Erythroblast (primary cell): Measurements from ENCODE around the gene FLT3.

Source experiments
- GATA1 ChIP-seq: IDR thresholded peaks from 2 replicates; pipeline ENCODE4 v1.6.1; 2011; ENCODE audit warnings: low read depth, mild to moderate bottlenecking, control low read depth, low read length, moderate library complexity
- POLR2A ChIP-seq: IDR thresholded peaks from 2 replicates; pipeline ENCODE4 v1.6.1; 2011; ENCODE audit warnings: mild to moderate bottlenecking, low read length

- TF ChIP-seq POLR2A (no peak), GATA1 (no peak)
Observed at GRCh38 chr13:27977476-27978300, 122.7 kb downstream of the FLT3 start.
